WTC11 (cell line): ENCODE data around the gene ANO10.
"Not testable (repeated sequence)": the region's sequence is repeated elsewhere in the genome, so short reads cannot be mapped to it uniquely, and the experiment has no call there.

ENCODE experiments used
- E2F5 ChIP-seq: sonication (generic); formaldehyde crosslinking; IDR thresholded peaks from 2 replicates; pipeline ENCODE4 v1.8.1; 2022; ENCODE audit warnings: mild to moderate bottlenecking, moderate library complexity, missing genetic modification reagents
- FOXJ3 ChIP-seq: sonication (generic); formaldehyde crosslinking; IDR thresholded peaks from 2 replicates; pipeline ENCODE4 v1.9.0; 2021; ENCODE audit warnings: missing genetic modification reagents, mild to moderate bottlenecking, borderline replicate concordance
- USF2 ChIP-seq: sonication (generic); formaldehyde crosslinking; IDR thresholded peaks from 2 replicates; pipeline ENCODE4 v1.8.1; 2023; ENCODE audit warnings: mild to moderate bottlenecking, missing genetic modification reagents, moderate library complexity
- TF ChIP-seq, protein P1 (sequence below): fragments of 200-600 bp; IDR thresholded peaks from 2 replicates; pipeline ENCODE4 v1.8.0; 2022; ENCODE audit warnings: antibody characterized with exemption
- TF ChIP-seq, protein P2 (sequence below): sonication (generic); formaldehyde crosslinking; IDR thresholded peaks from 2 replicates; pipeline ENCODE4 v1.8.0; 2022; ENCODE audit warnings: mild to moderate bottlenecking, missing genetic modification reagents

- TF ChIP-seq, protein P1, sequence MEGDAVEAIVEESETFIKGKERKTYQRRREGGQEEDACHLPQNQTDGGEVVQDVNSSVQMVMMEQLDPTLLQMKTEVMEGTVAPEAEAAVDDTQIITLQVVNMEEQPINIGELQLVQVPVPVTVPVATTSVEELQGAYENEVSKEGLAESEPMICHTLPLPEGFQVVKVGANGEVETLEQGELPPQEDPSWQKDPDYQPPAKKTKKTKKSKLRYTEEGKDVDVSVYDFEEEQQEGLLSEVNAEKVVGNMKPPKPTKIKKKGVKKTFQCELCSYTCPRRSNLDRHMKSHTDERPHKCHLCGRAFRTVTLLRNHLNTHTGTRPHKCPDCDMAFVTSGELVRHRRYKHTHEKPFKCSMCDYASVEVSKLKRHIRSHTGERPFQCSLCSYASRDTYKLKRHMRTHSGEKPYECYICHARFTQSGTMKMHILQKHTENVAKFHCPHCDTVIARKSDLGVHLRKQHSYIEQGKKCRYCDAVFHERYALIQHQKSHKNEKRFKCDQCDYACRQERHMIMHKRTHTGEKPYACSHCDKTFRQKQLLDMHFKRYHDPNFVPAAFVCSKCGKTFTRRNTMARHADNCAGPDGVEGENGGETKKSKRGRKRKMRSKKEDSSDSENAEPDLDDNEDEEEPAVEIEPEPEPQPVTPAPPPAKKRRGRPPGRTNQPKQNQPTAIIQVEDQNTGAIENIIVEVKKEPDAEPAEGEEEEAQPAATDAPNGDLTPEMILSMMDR = not testable (repeated sequence)
- TF ChIP-seq FOXJ3 (CRISPR knock-in tag); E2F5; USF2 (CRISPR knock-in tag): not testable (repeated sequence)
- TF ChIP-seq, protein P2, sequence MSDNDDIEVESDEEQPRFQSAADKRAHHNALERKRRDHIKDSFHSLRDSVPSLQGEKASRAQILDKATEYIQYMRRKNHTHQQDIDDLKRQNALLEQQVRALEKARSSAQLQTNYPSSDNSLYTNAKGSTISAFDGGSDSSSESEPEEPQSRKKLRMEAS (CRISPR knock-in tag) = not testable (repeated sequence)
Measured at GRCh38 chr3:43595280-43595679, 26.5 kb downstream of the ANO10 start.
